ENCODE results near the gene VPS35.

GRCh38 chr16:46607529-46607928, 81.4 kb downstream of the VPS35 start:
- TF ChIP-seq CTCF (CRISPR knock-in tag; IDR thresholded peaks at IDR 0.05) (peak; percentile 42), CREB1 (IDR thresholded peaks at IDR 0.05) (no peak), CREB1 (CRISPR knock-in tag; IDR thresholded peaks at IDR 0.05) (no peak)
